ENCODE measurements around the gene PDE8B.

PDE8B gene

GRCh38 chr5:77232574-77233358 lies 22.3 kb downstream of the PDE8B start:
- no peak overlapping the region for H3K4me3 ChIP-seq (ENCODE audit: low read depth, low read length)
- TF ChIP-seq, protein P1, sequence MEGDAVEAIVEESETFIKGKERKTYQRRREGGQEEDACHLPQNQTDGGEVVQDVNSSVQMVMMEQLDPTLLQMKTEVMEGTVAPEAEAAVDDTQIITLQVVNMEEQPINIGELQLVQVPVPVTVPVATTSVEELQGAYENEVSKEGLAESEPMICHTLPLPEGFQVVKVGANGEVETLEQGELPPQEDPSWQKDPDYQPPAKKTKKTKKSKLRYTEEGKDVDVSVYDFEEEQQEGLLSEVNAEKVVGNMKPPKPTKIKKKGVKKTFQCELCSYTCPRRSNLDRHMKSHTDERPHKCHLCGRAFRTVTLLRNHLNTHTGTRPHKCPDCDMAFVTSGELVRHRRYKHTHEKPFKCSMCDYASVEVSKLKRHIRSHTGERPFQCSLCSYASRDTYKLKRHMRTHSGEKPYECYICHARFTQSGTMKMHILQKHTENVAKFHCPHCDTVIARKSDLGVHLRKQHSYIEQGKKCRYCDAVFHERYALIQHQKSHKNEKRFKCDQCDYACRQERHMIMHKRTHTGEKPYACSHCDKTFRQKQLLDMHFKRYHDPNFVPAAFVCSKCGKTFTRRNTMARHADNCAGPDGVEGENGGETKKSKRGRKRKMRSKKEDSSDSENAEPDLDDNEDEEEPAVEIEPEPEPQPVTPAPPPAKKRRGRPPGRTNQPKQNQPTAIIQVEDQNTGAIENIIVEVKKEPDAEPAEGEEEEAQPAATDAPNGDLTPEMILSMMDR (IDR thresholded peaks at IDR 0.05; ENCODE audit: low read depth, low read length): no peak

DNA sequence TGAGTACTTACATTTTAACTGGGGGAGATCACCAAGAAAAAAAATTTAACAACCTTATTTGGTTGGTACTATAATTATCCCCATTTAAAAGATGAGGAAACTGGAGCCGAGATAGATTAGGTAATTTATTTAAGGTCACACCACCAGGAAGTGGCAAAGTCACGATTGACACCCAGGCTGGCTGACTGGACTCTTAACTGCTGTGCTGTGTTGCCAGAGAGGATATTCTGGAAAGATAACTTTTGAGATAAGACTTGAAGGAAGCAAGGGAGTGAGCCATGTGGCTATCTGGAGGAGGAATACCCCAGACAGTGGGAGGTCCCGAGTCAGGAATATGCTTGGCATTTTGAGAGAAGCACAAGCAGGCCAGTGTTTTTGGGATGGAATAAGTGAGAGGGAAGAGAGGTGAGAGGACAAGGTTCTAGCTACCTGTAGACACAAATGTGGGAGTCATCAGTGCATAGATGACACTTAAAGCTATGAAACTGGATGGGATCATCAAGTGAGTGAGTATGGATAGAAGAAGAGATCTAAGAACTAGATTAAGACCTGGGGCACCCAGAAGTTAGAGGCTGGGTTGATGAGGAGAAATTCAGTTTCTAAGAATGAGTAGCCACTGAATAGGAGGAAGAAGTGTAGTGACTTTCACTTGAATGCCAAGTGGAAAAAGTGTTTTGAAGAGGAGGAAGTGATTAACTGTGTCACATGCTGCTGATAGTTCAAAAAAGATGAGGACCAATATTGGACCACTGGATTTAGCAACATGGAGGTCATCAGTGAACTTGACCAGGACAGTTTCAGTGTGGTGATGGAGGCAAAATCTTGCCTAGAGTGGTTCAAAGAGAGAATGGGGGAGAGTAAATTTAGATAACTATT lies 25.6 kb downstream of the PDE8B start:
- H3K4me3 ChIP-seq (ENCODE audit: low read depth, low read length): no peak overlapping the region
- TF ChIP-seq, protein P1 (IDR thresholded peaks at IDR 0.05; ENCODE audit: low read depth, low read length): no peak

DNA sequence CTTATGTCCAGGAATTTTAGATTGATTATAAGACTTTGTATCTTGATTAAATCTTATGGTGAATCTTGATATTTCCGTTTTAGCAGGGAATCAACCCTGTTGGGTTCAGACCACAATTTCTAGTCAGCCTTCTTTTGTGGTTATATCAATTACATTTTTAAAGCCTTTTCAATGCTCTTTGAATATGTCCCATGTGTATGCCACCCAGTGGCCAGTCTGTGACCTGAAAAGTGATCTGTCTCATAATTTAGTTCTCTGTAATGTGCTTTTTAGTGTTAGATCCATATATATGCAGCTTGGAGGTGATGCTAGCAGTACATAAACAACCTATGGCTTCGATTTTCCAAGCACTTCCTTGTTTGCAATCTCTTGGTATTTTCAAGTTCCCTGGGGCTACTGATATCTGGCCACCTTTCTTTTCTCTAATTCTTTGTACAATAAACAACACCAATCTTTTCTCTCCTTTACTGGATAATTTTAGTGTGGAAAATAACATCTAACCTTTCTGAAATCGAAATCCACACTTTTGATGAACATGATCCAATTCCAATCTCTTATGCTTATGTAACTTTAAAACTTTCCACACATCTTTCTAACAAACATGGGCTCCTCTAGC lies 28.8 kb downstream of the PDE8B start:
- TF ChIP-seq, protein P1 (IDR thresholded peaks at IDR 0.05; ENCODE audit: low read depth, low read length): no peak
- no peak overlapping the region for H3K4me3 ChIP-seq (ENCODE audit: low read depth, low read length)

DNA sequence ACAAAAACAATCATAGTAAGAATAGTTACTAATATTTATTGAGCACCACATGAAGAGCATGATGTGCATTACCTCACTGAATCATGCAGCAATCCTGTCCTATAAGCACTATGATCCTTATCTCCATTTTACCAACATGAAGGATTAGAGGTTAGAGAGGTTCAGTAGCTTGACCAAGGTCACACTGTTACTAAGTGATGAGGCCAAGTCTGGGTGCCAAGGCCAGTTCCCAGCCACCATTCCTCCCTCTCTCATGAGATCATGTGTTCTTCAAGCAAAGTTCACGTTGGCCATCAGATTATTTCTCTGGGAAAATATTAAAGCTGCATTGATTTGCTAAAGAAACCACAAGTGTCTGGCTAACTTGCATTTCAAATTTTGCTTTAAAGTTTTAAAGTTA lies 31.0 kb downstream of the PDE8B start:
- no peak overlapping the region for H3K4me3 ChIP-seq (ENCODE audit: low read depth, low read length)
- TF ChIP-seq, protein P1 (IDR thresholded peaks at IDR 0.05; ENCODE audit: low read depth, low read length): no peak

GRCh38 chr5:77249475-77249874 lies 39.0 kb downstream of the PDE8B start:
- TF ChIP-seq, protein P1 (IDR thresholded peaks at IDR 0.05; ENCODE audit: low read depth, low read length): no peak
- no peak overlapping the region for H3K4me3 ChIP-seq (ENCODE audit: low read depth, low read length)

GRCh38 chr5:77250021-77250420 lies 39.5 kb downstream of the PDE8B start:
- TF ChIP-seq, protein P1 (IDR thresholded peaks at IDR 0.05; ENCODE audit: low read depth, low read length): no peak

More at GRCh38 chr5:77250021-77250420, 39.5 kb downstream of the PDE8B start:
- no peak overlapping the region for H3K4me3 ChIP-seq (ENCODE audit: low read depth, low read length)
